Heart left ventricle (tissue), 16 donors: ENCODE results near the gene ADI1. TPM values are rescaled to one million over a fixed set of nuclear protein-coding genes. Genes with fewer than 3 reads are reported as not detected.

ENCODE experiments used
- ATAC-seq, 4 donors: fragments of 200-7000 bp; cut with Tn5 transposase; one replicate each; pipeline ENCODE4 v1.9.1; 2020 to 2022; ENCODE audit warnings: moderate library complexity in 4 of 4, mild to moderate bottlenecking in 3 of 4, moderate number of reproducible peaks in 1 of 4
- DNase-seq, 5 donors: peaks; one replicate each; pipeline ENCODE4 v3.0.0-alpha.2; 2020
- H3K27ac ChIP-seq, 12 donors: fragments of 200-600 bp; sonication (generic) in 4 of 12; one replicate each; pipeline versions ENCODE4 v1.5.0 to v1.8.0; 2016 to 2022; ENCODE audit warnings: mild to moderate bottlenecking in 2 of 12
- H3K27me3 ChIP-seq, 9 donors: fragments of 200-600 bp; sonication (generic) in 2 of 9; one replicate each; pipeline versions ENCODE4 v1.5.1 to v1.8.0; 2016 to 2022; ENCODE audit warnings: mild to moderate bottlenecking in 3 of 9
- H3K36me3 ChIP-seq, 9 donors: fragments of 200-600 bp; sonication (generic) in 2 of 9; one replicate each; pipeline versions ENCODE4 v1.5.0 to v1.8.0; 2018 to 2022; ENCODE audit warnings: mild to moderate bottlenecking in 2 of 9
- H3K4me1 ChIP-seq, 12 donors: fragments of 200-600 bp; sonication (generic) in 4 of 12; one replicate each; pipeline versions ENCODE4 v1.5.0 to v1.8.0; 2016 to 2022; ENCODE audit warnings: mild to moderate bottlenecking in 3 of 12
- H3K4me3 ChIP-seq, 12 donors: fragments of 200-600 bp; sonication (generic) in 4 of 12; one replicate each; pipeline versions ENCODE4 v1.5.0 to v1.8.0; 2017 to 2022; ENCODE audit warnings: mild to moderate bottlenecking in 9 of 12, moderate library complexity in 4 of 12
- H3K9me3 ChIP-seq, 12 donors: fragments of 200-600 bp; sonication (generic) in 4 of 12; one replicate each; pipeline versions ENCODE4 v1.5.0 to v1.8.0; 2016 to 2022; ENCODE audit warnings: mild to moderate bottlenecking in 1 of 12
- POLR2A ChIP-seq, 2 donors: fragments of 450-650 bp; IDR thresholded peaks; one replicate each; pipeline ENCODE4 v1.6.1; 2017; ENCODE audit warnings: antibody characterized with exemption in 2 of 2, mild to moderate bottlenecking in 2 of 2, moderate library complexity in 2 of 2
- WGBS, 4 donors: extraction: QIAGEN DNeasy Blood & Tissue Kit in 2 of 4; methylation state at CpG; one replicate each; pipeline versions ENCODE4 v1.1.5 to v1.1.7; 2013 to 2018; 5-methylcytosine and 5-hydroxymethylcytosine counted together
- intact Hi-C, 10 donors: fragments of 100-400 bp; cut with DNase I; formaldehyde crosslinking; loops; one replicate each; pipeline versions ENCODE4 v1.11.1 to v1.14.2; 2022
- polyA plus RNA-seq, 2 donors: library from polyadenylated mRNA; stranded (reverse); fragments of 200-250 nt; gene quantifications; one replicate each; pipeline ENCODE4 v1.2.3, GENCODE V29; 2013
- total RNA-seq, 9 donors: library from RNA; depleted of rRNA in 2 of 9; stranded (reverse); fragments of >200 nt in 2 of 9; fragmentation: NEBNext Ultra II Directional in 3 of 9; extraction: Animal tissue kit (Norgen Biotek cat#: 25700) in 3 of 9; gene quantifications; one replicate each; pipeline versions ENCODE4 v1.1.0 to v1.2.4, GENCODE V29; 2016 to 2023
- TF ChIP-seq, protein P1 (sequence below), 12 donors: fragments of 200-600 bp; sonication (generic) in 4 of 12; IDR thresholded peaks; one replicate each; pipeline versions ENCODE4 v1.5.0 to v1.8.0; 2018 to 2022; ENCODE audit warnings: antibody characterized with exemption in 12 of 12, mild to moderate bottlenecking in 5 of 12
- donor health status: ischemic (EF 13 %, LVEDD 7.1; RV severe dilation, severe dysfunction).
- donor health status: healthy with polysubstance abuse.
- donor health status: DM: no; HTN: yes; CAD: no.
- donor health status: DM: no; HTN: no; CAD: no.
- donor health status: ischemic (EF 25% LVEDD 6.9; RV normal size, moderate dysfunction).
- donor health status: ischemic (EF 25% LVEDD 5.7; RV mildly dilated, moderate dysfunction).
- donor health status: healthy.
- donor health status: DM: yes; HTN: yes; CAD: no.
- donor health status: ischemic (EF 35%, LVEDD 5.7; RV mildly dilated, moderate dysfunction).
- donor health status: nonischemic (EF 11% LVEDD 7.7; RV severe dilation, severe dysfunction).
- donor health status: DM: yes; HTN: yes; CAD: no.
- donor health status: PGD.
- donor health status: ischemic (EF 29% LVEDD 5.4; RV normal size, mild dysfunction).
- donor health status: nonischemic (EF 23%, LVEDD 6.1; RV moderate dilation, normal function).

Gene ADI1
- total and polyA plus RNA-seq, 11 donors = 69.2 to 200 (median 166) TPM

DNA sequence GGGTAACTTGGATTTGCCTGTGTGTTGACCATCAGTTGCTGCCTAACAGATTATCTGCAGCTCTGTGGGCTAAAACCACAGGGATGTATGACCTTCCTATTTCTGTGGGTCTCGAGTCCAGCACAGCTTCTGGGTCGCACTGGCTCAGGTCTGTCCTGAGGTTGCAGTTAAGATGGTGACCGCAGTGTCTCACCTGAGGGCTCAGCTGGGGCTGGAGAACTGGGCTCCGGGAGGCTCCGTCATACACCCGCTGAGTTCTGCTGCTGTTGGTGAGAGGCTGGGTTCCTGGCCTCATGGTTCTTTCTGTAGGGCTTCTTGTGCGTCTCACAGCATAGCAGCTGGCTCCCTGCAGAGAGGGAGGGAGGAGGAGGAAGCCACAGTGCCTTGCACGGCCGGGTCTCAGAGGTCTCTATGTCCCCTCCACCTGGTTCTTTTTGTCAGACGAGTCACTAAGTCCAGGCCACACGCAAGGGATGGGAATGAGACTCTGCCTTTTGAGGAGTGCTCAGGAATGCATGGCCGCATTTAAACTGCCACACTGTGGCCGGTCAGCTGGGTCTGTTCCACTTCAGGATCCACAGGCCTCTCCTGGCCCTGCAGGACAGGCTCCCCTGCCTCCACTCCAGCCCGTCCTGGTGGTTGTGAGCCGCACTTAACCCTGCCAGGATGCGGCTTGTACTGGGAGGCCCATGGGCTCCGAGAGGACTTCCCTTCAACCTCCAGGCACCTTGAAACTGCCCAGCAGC lies 67.2 kb downstream of the ADI1 start:
- Histone ChIP-seq H3K9me3 (no peaks in the 10 kb centered on the region), H3K36me3 (peaks cover 0 to 49% (median 19%) of the 10 kb centered on the region in 9 donors), H3K27ac (peak overlapping the region in 7 of 12 donors; percentile 19 to 75 (median 48)), H3K4me3 (no peak overlapping the region), H3K27me3 (no peaks in the 10 kb centered on the region), H3K4me1 (peaks cover 0 to 52% (median 20%) of the 10 kb centered on the region in 12 donors)
- DNase-seq (peak in 1 of 5 donors; percentile 39), ATAC-seq (no peak)
- intact Hi-C loops = no loop called here
- 92 to 96% (median 94%) methylated on average over 8 to 17 of the region's 17 CpGs for WGBS, 4 donors
- TF ChIP-seq, protein P1, sequence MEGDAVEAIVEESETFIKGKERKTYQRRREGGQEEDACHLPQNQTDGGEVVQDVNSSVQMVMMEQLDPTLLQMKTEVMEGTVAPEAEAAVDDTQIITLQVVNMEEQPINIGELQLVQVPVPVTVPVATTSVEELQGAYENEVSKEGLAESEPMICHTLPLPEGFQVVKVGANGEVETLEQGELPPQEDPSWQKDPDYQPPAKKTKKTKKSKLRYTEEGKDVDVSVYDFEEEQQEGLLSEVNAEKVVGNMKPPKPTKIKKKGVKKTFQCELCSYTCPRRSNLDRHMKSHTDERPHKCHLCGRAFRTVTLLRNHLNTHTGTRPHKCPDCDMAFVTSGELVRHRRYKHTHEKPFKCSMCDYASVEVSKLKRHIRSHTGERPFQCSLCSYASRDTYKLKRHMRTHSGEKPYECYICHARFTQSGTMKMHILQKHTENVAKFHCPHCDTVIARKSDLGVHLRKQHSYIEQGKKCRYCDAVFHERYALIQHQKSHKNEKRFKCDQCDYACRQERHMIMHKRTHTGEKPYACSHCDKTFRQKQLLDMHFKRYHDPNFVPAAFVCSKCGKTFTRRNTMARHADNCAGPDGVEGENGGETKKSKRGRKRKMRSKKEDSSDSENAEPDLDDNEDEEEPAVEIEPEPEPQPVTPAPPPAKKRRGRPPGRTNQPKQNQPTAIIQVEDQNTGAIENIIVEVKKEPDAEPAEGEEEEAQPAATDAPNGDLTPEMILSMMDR (IDR thresholded peaks at IDR 0.05) = no peak
- TF ChIP-seq POLR2A (IDR thresholded peaks at IDR 0.05) = no peak

DNA sequence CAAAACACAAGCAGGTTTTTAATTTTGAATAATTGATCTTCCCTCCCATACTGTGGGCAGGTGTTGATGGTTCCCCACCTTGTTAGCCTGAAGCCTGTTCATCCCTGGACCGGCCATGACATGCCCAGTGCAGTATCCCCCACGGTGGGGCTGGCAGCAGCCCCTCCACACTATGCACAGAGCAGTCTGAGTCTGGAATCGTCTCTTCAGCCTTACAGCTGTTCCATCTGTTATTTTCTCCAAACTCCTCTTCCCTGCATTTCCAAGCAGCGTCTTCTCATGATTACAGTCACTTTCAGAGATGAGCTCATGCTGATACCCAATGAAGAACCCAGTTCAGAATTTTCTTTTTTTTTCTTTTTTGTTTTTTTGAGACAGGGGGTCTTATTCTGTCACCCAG lies 68.2 kb downstream of the ADI1 start:
- Histone ChIP-seq H3K36me3 (peaks cover 0 to 49% (median 19%) of the 10 kb centered on the region in 9 donors), H3K9me3 (no peaks in the 10 kb centered on the region), H3K4me3 (no peak overlapping the region), H3K27ac (no peak overlapping the region), H3K4me1 (peaks cover 0 to 54% (median 20%) of the 10 kb centered on the region in 12 donors), H3K27me3 (no peaks in the 10 kb centered on the region)
- ATAC-seq = no peak
- intact Hi-C loops = no loop called here
- WGBS, 4 donors = 91 to 95% (median 93%) methylated on average over 4 of the region's 4 CpGs
- DNase-seq = no peak
- TF ChIP-seq, protein P1 (IDR thresholded peaks at IDR 0.05) = no peak
- TF ChIP-seq POLR2A (IDR thresholded peaks at IDR 0.05) = no peak

DNA sequence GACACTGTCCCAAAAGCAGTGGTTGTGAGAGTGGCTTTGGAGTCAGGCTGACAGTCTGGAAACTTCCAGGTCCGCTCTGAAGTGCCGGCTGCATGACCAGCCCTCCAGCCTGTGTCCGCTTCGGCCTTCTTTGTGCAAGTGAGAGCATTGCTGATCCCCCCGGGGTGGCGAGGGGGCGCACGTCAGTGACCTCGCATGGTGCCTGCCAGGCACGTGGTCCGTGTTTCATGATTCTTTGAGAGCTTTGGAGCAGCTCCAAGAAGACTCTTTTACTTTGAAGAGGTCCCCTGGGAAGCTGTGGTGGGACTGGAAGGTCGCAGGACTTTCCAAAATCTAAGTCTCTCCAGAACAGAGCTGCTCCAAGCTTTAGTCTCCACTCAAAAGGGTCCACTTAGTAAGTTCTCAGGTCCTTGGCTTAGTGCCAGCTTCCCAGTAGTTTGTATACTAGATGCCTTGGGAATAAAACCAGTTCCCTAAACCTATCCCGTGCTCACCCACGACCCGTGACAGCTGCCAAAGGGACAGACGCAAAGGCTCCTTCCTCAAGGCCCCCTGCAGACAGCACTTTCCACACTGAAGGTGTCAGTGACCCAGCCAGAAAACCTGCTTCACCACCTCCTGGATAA lies 68.8 kb downstream of the ADI1 start:
- ATAC-seq (peak in 1 of 4 donors; percentile 21), DNase-seq (peak in 1 of 5 donors; percentile 71)
- intact Hi-C loops = no loop called here
- no peaks in the 10 kb centered on the region for H3K27me3 ChIP-seq
- WGBS, 4 donors = 50 to 71% (median 51%) methylated on average over 15 to 16 of the region's 16 CpGs
- H3K4me1 ChIP-seq = peaks cover 0 to 54% (median 20%) of the 10 kb centered on the region in 12 donors
- peaks cover 0 to 49% (median 24%) of the 10 kb centered on the region in 9 donors for H3K36me3 ChIP-seq
- H3K9me3 ChIP-seq = no peaks in the 10 kb centered on the region
- H3K27ac ChIP-seq = no peak overlapping the region
- TF ChIP-seq, protein P1 (IDR thresholded peaks at IDR 0.05) = no peak
- no peak for TF ChIP-seq POLR2A (IDR thresholded peaks at IDR 0.05)
- no peak overlapping the region for H3K4me3 ChIP-seq

DNA sequence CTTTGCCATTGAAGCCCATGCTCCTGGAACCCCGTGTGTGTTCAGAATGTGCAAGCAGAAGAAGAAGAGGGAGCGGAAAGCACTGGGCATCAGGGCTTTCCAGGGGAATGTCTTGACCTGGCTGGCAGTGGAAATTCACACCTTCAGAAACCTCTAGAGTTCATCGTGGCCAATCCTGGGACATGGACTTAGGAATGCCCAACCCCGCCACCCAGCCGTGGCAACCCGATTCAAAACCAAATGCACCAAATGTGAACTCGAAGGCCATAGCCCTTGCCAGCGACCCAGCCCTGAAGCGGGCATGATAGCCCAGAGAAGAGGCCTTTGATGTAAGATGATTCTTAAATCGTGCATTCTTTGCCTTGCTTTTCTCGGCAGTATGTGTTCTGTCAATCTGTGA lies 69.4 kb downstream of the ADI1 start:
- TF ChIP-seq POLR2A (IDR thresholded peaks at IDR 0.05) = no peak
- TF ChIP-seq, protein P1 (IDR thresholded peaks at IDR 0.05) = no peak
- ATAC-seq (no peak), DNase-seq (no peak)
- Histone ChIP-seq H3K36me3 (peaks cover 0 to 54% (median 29%) of the 10 kb centered on the region in 9 donors), H3K4me3 (no peak overlapping the region), H3K9me3 (no peaks in the 10 kb centered on the region), H3K4me1 (peaks cover 0 to 54% (median 20%) of the 10 kb centered on the region in 12 donors), H3K27me3 (no peaks in the 10 kb centered on the region), H3K27ac (no peak overlapping the region)
- intact Hi-C loops = no loop called here
- WGBS, 4 donors = 93 to 95% (median 95%) methylated on average over 11 of the region's 11 CpGs
